ENCODE measurements around the gene ANKRD33B. TPM values are rescaled to one million over a fixed set of nuclear protein-coding genes. Genes with fewer than 3 reads are reported as not detected.

Gene ANKRD33B
- total RNA-seq, 1 experiment from 2014 or later, result 0.75 TPM

DNA sequence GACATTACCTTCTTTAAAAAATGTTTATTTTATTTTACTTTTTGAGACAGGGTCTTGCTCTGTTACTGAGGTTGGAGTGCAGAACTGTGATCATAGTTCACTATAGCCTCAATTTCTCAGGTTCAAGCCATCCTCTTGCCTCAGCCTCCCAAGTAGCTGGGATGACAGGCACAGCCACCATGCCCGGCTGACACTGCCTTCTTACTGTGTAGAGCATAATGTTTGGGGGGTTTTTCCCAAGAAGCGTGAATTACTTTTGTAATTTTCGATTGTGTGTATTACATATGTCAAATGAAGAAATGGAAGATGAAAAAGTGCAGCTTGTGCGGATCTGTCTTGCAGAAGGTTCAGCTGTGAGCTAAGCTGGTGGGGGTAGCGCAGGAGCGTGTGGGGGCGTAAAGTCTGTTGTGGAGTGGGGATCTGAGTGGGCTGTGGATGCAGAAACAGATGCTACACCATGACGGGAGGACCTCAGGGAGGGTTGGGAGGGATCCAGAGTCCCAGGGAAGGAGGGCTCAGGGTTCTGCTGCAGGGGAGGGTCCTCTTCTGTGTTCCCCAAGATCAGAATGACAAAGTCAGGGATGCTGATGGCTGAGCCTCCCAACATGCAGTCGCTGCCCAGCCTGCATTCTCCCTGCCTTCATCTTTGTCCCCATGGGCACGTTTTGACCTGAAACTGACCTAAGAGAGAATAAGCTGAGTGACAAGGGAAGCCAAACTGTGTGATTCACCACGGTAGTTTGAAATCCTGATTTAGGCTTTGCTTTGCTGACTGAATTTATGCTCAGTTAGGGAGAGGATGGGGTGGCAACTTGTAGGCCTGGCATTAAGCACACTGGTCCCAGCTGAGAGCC is 6.8 kb upstream of the ANKRD33B start:
- Histone ChIP-seq H3K36me3 (ENCODE audit: insufficient read depth, low read length, poor library complexity, severe bottlenecking) (no peaks in the 10 kb centered on the region), H3K4me1 (ENCODE audit: insufficient read depth, low read length, poor library complexity, severe bottlenecking) (no peaks in the 10 kb centered on the region), H3K4me3 (ENCODE audit: low read depth, low read length, poor library complexity, severe bottlenecking) (no peak overlapping the region), H3K9me3 (ENCODE audit: low read depth, low read length, poor library complexity, severe bottlenecking) (no peaks in the 10 kb centered on the region), H3K27me3 (replicated peaks; ENCODE audit: insufficient read depth, low read depth, low read length, poor library complexity) (peaks cover 3% of the 10 kb centered on the region), H3K27ac (ENCODE audit: low read depth, low read length, poor library complexity, severe bottlenecking) (no peak overlapping the region)
- BruUV-seq (replicated peaks), result no TSS peak
- ChIA-PET CTCF (no interaction called here), POLR2A (ENCODE audit: low non-redundant PET) (no interaction called here)
- no peak for DNase-seq (ENCODE audit: low spot score)
- TF ChIP-seq EZH2 (IDR thresholded peaks at IDR 0.05; ENCODE audit: borderline replicate concordance, low read depth, low read length, poor library complexity, severe bottlenecking), result no peak
- TF ChIP-seq, protein P1, sequence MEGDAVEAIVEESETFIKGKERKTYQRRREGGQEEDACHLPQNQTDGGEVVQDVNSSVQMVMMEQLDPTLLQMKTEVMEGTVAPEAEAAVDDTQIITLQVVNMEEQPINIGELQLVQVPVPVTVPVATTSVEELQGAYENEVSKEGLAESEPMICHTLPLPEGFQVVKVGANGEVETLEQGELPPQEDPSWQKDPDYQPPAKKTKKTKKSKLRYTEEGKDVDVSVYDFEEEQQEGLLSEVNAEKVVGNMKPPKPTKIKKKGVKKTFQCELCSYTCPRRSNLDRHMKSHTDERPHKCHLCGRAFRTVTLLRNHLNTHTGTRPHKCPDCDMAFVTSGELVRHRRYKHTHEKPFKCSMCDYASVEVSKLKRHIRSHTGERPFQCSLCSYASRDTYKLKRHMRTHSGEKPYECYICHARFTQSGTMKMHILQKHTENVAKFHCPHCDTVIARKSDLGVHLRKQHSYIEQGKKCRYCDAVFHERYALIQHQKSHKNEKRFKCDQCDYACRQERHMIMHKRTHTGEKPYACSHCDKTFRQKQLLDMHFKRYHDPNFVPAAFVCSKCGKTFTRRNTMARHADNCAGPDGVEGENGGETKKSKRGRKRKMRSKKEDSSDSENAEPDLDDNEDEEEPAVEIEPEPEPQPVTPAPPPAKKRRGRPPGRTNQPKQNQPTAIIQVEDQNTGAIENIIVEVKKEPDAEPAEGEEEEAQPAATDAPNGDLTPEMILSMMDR (conservative IDR thresholded peaks at IDR 0.05; ENCODE audit: low read depth, low read length), result no peak
- intact Hi-C loops (cut with micrococcal nuclease; ENCODE audit: unreplicated experiment), result no loop called here

GRCh38 chr5:10559151-10559550 is 4.7 kb upstream of the ANKRD33B start:
- Histone ChIP-seq H3K36me3 (ENCODE audit: insufficient read depth, low read length, poor library complexity, severe bottlenecking) (no peaks in the 10 kb centered on the region), H3K4me3 (ENCODE audit: low read depth, low read length, poor library complexity, severe bottlenecking) (no peak overlapping the region), H3K4me1 (ENCODE audit: insufficient read depth, low read length, poor library complexity, severe bottlenecking) (peaks cover 5% of the 10 kb centered on the region), H3K27me3 (replicated peaks; ENCODE audit: insufficient read depth, low read depth, low read length, poor library complexity) (peaks cover 18% of the 10 kb centered on the region), H3K27ac (ENCODE audit: low read depth, low read length, poor library complexity, severe bottlenecking) (no peak overlapping the region), H3K9me3 (ENCODE audit: low read depth, low read length, poor library complexity, severe bottlenecking) (no peaks in the 10 kb centered on the region)
- ChIA-PET POLR2A (ENCODE audit: low non-redundant PET) (no interaction called here), CTCF (no interaction called here)
- BruUV-seq (replicated peaks), result no TSS peak
- intact Hi-C loops (cut with micrococcal nuclease; ENCODE audit: unreplicated experiment), result no loop called here
- TF ChIP-seq, protein P1 (conservative IDR thresholded peaks at IDR 0.05; ENCODE audit: low read depth, low read length), result no peak
- no peak for DNase-seq (ENCODE audit: low spot score)

GRCh38 chr5:10559871-10560270 is 4.0 kb upstream of the ANKRD33B start:
- no TSS peak for BruUV-seq (replicated peaks)
- H3K4me3 ChIP-seq (ENCODE audit: low read depth, low read length, poor library complexity, severe bottlenecking), result no peak overlapping the region
- DNase-seq (ENCODE audit: low spot score), result no peak
- no peak for TF ChIP-seq EZH2 (IDR thresholded peaks at IDR 0.05; ENCODE audit: borderline replicate concordance, low read depth, low read length, poor library complexity, severe bottlenecking)
- TF ChIP-seq, protein P1 (conservative IDR thresholded peaks at IDR 0.05; ENCODE audit: low read depth, low read length), result no peak
- ChIA-PET CTCF (interaction anchor here (0.5 to 0.6 kb wide), 2 partner anchors 72 to 322 kb away, joined by 3 to 4 read pairs; no protein-coding TSS in a partner anchor), POLR2A (ENCODE audit: low non-redundant PET) (no interaction called here)
- no peaks in the 10 kb centered on the region for H3K9me3 ChIP-seq (ENCODE audit: low read depth, low read length, poor library complexity, severe bottlenecking)
- intact Hi-C loops (cut with micrococcal nuclease; ENCODE audit: unreplicated experiment), result loop anchor here (10.0 kb wide), 1 partner anchor 165 kb away; no protein-coding TSS in a partner anchor
- no peaks in the 10 kb centered on the region for H3K36me3 ChIP-seq (ENCODE audit: insufficient read depth, low read length, poor library complexity, severe bottlenecking)
- H3K4me1 ChIP-seq (ENCODE audit: insufficient read depth, low read length, poor library complexity, severe bottlenecking), result peaks cover 11% of the 10 kb centered on the region
- H3K27ac ChIP-seq (ENCODE audit: low read depth, low read length, poor library complexity, severe bottlenecking), result no peak overlapping the region
- H3K27me3 ChIP-seq (replicated peaks; ENCODE audit: insufficient read depth, low read depth, low read length, poor library complexity), result peaks cover 22% of the 10 kb centered on the region

Data from A673 (cell line).